ENCODE results near the gene ZNF436. TPM values are rescaled to one million over a fixed set of nuclear protein-coding genes. Genes with fewer than 3 reads are reported as not detected.

Gene ZNF436
- total and polyA plus RNA-seq, 9 of the 15 experiments (the other 6 are each of a cell fraction or from before 2014, with no cell fraction given): 2.1 to 11.3 (median 6.8) TPM

GRCh38 chr1:23368562-23369334, 888 bp downstream of the ZNF436 start (continued):
- TF ChIP-seq CREB1 (IDR thresholded peaks at IDR 0.05): peak; percentile 97
- TF ChIP-seq CREB1 (CRISPR knock-in tag; IDR thresholded peaks at IDR 0.05): peak; percentile 94
- TF ChIP-seq ZNF561 (CRISPR knock-in tag; conservative IDR thresholded peaks at IDR 0.05): no peak
- TF ChIP-seq TBP (optimal IDR thresholded peaks at IDR 0.05; ENCODE audit: low read depth, low read length): peak; percentile 75
- no peak for TF ChIP-seq MYBL2 (IDR thresholded peaks at IDR 0.05; ENCODE audit: low read depth)
- no peak for TF ChIP-seq MYBL2 (CRISPR knock-in tag; IDR thresholded peaks at IDR 0.05; ENCODE audit: borderline replicate concordance)
- TF ChIP-seq SNIP1 (IDR thresholded peaks at IDR 0.05; ENCODE audit: low read depth): no peak
- TF ChIP-seq HMG20A (CRISPR knock-in tag; conservative IDR thresholded peaks at IDR 0.05): no peak
- no peak for TF ChIP-seq HOMEZ (CRISPR knock-in tag; IDR thresholded peaks at IDR 0.05)
- TF ChIP-seq FOXJ3 (CRISPR knock-in tag; IDR thresholded peaks at IDR 0.05): no peak
- no peak for TF ChIP-seq POU5F1 (IDR thresholded peaks at IDR 0.05; ENCODE audit: borderline replicate concordance, low read depth, low read length, partially characterized antibody)
- 0 out of 2 replicates have a peak, but pooled peaks have one; percentile 64 for TF ChIP-seq ZC3H4 (CRISPR knock-in tag; IDR thresholded peaks at IDR 0.05; ENCODE audit: borderline replicate concordance)
- TF ChIP-seq TAF15 (IDR thresholded peaks at IDR 0.05; ENCODE audit: low read depth, low read length): no peak
- peak in 1 of 3 experiments; percentile 87; a peak in 2 of 6 replicates for TF ChIP-seq ZBTB11 (CRISPR knock-in tag; IDR thresholded peaks at IDR 0.05)
- TF ChIP-seq DLX4 (CRISPR knock-in tag; IDR thresholded peaks at IDR 0.05): no peak
- TF ChIP-seq PHF8 (IDR thresholded peaks at IDR 0.05; ENCODE audit: borderline replicate concordance, low read length): peak; percentile 88
- no peak for TF ChIP-seq BDP1 (IDR thresholded peaks at IDR 0.05; ENCODE audit: insufficient read depth, insufficient read length)
- no peak for TF ChIP-seq HMG20B (CRISPR knock-in tag; IDR thresholded peaks at IDR 0.05)
- no peak for TF ChIP-seq ARID3B (CRISPR knock-in tag; IDR thresholded peaks at IDR 0.05; ENCODE audit: borderline replicate concordance)
- TF ChIP-seq FOXA3 (CRISPR knock-in tag; conservative IDR thresholded peaks at IDR 0.05 in 1 of 2, IDR thresholded peaks at IDR 0.05 in 1 of 2): no peak; a peak in 1 of 4 replicates
- peak; percentile 60 for TF ChIP-seq MXI1 (IDR thresholded peaks at IDR 0.05; ENCODE audit: low read depth, low read length)
